Ascending aorta (tissue), 2 donors: ENCODE data around the gene IFRD1. TPM values are rescaled to one million over a fixed set of nuclear protein-coding genes. Genes with fewer than 3 reads are reported as not detected.

Experiments used
- DNase-seq, 2 donors: peaks; one replicate each; pipeline ENCODE4 v3.0.0-alpha.2; 2019; ENCODE audit warnings: low spot score in 2 of 2
- H3K27ac ChIP-seq, 2 donors: fragments of 200-600 bp; sonication (generic); one replicate each; pipeline ENCODE4 v1.5.1; 2016 to 2017; ENCODE audit warnings: mild to moderate bottlenecking in 1 of 2
- H3K27me3 ChIP-seq: fragments of 200-600 bp; sonication (generic); one replicate; pipeline ENCODE4 v1.5.1; 2017
- H3K36me3 ChIP-seq, 2 donors: fragments of 200-600 bp; sonication (generic); one replicate each; pipeline ENCODE4 v1.5.1; 2016
- H3K4me1 ChIP-seq, 2 donors: fragments of 200-600 bp; sonication (generic); one replicate each; pipeline ENCODE4 v1.5.1; 2016 to 2017; ENCODE audit warnings: mild to moderate bottlenecking in 1 of 2
- H3K4me3 ChIP-seq, 2 donors: fragments of 200-600 bp; sonication (generic); one replicate each; pipeline ENCODE4 v1.5.1; 2016 to 2017; ENCODE audit warnings: mild to moderate bottlenecking in 1 of 2
- H3K9me3 ChIP-seq, 2 donors: fragments of 200-600 bp; sonication (generic); one replicate each; pipeline ENCODE4 v1.5.1; 2016
- intact Hi-C: fragments of 100-400 bp; cut with DNase I; formaldehyde crosslinking; loops from one replicate; pipeline ENCODE4 v1.15.1; 2023
- total RNA-seq: library from RNA; depleted of rRNA; stranded (reverse); fragments of >200 nt; gene quantifications from one replicate; pipeline ENCODE4 v1.1.0, GENCODE V29; 2016
- TF ChIP-seq, protein P1 (sequence below), 3 experiments: fragments of 200-600 bp in 2 of 3; fragments of 450-650 bp in 1 of 3; sonication (generic) in 2 of 3; IDR thresholded peaks; one replicate each; pipeline ENCODE4 v1.5.1; 2016 to 2019; ENCODE audit warnings: antibody characterized with exemption in 3 of 3, mild to moderate bottlenecking in 1 of 3, moderate library complexity in 1 of 3

Gene IFRD1
- total RNA-seq, 1 donor from 2014 or later = 35.1 TPM

DNA sequence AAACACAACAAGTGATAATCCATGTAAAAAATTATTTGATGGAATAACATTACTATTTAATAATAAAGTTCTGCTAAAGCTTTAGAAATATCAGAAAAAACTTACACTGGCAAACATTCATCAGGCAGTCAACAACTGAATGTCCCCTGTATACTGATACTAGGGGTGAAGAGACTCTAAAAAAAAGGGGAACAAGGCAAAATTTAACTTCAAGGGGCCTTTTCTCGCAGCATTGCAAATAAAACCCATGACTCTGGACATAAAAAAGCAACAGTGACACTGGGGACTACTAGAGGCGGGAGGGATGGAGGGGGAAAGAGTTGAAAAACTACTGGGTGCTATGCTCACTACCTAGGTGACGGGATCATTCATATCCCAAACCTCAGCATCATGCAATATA, 5.8 kb upstream of the IFRD1 start:
- TF ChIP-seq, protein P1, sequence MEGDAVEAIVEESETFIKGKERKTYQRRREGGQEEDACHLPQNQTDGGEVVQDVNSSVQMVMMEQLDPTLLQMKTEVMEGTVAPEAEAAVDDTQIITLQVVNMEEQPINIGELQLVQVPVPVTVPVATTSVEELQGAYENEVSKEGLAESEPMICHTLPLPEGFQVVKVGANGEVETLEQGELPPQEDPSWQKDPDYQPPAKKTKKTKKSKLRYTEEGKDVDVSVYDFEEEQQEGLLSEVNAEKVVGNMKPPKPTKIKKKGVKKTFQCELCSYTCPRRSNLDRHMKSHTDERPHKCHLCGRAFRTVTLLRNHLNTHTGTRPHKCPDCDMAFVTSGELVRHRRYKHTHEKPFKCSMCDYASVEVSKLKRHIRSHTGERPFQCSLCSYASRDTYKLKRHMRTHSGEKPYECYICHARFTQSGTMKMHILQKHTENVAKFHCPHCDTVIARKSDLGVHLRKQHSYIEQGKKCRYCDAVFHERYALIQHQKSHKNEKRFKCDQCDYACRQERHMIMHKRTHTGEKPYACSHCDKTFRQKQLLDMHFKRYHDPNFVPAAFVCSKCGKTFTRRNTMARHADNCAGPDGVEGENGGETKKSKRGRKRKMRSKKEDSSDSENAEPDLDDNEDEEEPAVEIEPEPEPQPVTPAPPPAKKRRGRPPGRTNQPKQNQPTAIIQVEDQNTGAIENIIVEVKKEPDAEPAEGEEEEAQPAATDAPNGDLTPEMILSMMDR (IDR thresholded peaks at IDR 0.05) = no peak
- no peak for DNase-seq

DNA sequence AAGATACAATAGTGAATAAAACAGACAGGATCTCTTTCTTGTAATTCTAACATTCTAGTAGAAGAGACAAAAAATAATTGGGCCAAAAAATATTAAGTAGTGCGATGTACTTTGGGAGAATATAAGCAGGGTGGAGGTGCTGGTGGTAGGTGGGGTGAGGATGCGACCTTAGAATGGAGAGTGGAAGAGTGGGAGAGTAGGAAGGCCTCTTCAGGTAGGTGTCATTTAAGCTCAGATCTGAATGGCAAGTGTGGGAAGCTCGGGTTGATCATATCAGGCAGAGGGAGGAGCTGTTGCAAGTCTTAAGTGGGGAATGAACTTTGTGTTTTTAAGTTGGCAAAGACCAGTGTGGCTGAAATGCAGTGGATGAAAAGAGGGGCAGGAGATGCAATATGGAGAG, 3.8 kb upstream of the IFRD1 start:
- no peaks in the 10 kb centered on the region for H3K36me3 ChIP-seq
- H3K27ac ChIP-seq = no peak overlapping the region
- H3K27me3 ChIP-seq = no peaks in the 10 kb centered on the region
- DNase-seq = no peak
- intact Hi-C loops = no loop called here
- TF ChIP-seq, protein P1 (IDR thresholded peaks at IDR 0.05) = no peak
- H3K4me3 ChIP-seq = no peak overlapping the region
- no peaks in the 10 kb centered on the region for H3K9me3 ChIP-seq
- no peaks in the 10 kb centered on the region for H3K4me1 ChIP-seq

More for the DNA sequence above, 5.8 kb upstream of the IFRD1 start:
- no peaks in the 10 kb centered on the region for H3K27me3 ChIP-seq
- no peak overlapping the region for H3K4me3 ChIP-seq
- intact Hi-C loops = no loop called here
- no peaks in the 10 kb centered on the region for H3K36me3 ChIP-seq
- no peaks in the 10 kb centered on the region for H3K9me3 ChIP-seq
- no peak overlapping the region for H3K27ac ChIP-seq
- H3K4me1 ChIP-seq = no peaks in the 10 kb centered on the region

DNA sequence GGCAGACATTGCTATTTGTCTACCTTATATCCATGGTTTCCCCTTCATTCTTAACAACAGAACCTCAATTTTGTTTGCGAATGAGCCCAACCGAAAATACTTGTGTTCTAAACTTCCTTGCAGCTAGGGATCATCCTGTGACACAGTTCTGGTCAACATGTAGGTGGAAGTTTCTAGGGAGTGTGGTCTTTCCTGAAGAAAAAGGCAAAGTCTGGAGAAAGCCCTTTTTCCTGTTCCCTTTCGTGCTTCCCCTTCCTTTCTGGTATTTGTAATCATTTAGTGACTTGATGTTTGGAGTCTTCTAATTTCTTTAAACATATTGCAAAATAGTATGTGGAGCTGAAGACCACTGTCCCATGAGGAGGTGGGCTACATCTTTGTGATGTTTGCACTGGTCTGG, 2.9 kb upstream of the IFRD1 start:
- Histone ChIP-seq H3K36me3 (no peaks in the 10 kb centered on the region), H3K9me3 (no peaks in the 10 kb centered on the region), H3K27ac (no peak overlapping the region), H3K27me3 (no peaks in the 10 kb centered on the region), H3K4me3 (no peak overlapping the region), H3K4me1 (no peaks in the 10 kb centered on the region)
- TF ChIP-seq, protein P1 (IDR thresholded peaks at IDR 0.05) = no peak
- intact Hi-C loops = no loop called here
- no peak for DNase-seq

DNA sequence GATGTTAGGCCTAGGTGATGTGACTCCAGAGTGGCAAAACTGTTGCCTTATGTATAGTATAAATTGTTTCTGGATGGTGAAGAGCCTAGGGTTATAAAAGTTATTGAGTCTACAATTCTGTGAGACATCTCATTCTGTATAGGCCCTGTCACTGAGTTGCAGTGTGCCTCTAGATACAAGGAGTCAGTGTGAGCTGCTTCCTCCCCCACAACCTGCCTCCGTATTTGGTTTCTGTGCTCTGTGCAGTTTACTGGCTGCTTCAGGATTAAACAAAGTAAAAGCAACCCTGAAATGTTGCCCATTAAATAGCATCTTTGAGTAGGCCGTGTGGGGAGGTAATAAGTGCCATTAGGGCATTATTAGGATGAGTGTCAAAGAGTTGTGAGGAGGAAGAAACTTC, 1.9 kb upstream of the IFRD1 start:
- no peak for DNase-seq
- no peaks in the 10 kb centered on the region for H3K27me3 ChIP-seq
- TF ChIP-seq, protein P1 (IDR thresholded peaks at IDR 0.05) = no peak
- H3K4me1 ChIP-seq = no peaks in the 10 kb centered on the region
- H3K4me3 ChIP-seq = no peak overlapping the region
- intact Hi-C loops = no loop called here
- H3K36me3 ChIP-seq = no peaks in the 10 kb centered on the region
- peak overlapping the region in 1 of 2 donors; percentile 4 for H3K27ac ChIP-seq
- H3K9me3 ChIP-seq = no peaks in the 10 kb centered on the region

DNA sequence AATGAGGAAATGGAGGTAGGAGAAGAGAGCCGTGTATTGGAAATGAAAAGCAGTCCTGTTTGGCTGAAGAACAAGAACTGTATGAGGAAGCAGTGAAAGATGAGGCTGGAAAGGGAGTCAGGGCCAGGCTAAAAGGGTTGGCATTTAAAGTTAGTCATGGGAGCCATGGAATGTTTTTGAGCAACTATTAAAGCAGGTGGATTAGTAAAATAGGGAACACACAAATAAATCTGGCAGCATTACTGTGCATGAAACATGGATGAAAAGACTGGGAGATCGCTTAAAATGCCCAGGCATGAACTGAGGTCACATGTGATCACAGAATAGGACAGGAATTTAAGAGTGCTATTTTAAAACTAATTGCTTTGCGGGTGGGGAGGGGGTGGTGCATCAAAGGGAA, 1.4 kb upstream of the IFRD1 start:
- Histone ChIP-seq H3K27me3 (no peaks in the 10 kb centered on the region), H3K27ac (peak overlapping the region in 1 of 2 donors; percentile 4), H3K9me3 (no peaks in the 10 kb centered on the region), H3K4me3 (no peak overlapping the region), H3K4me1 (no peaks in the 10 kb centered on the region), H3K36me3 (no peaks in the 10 kb centered on the region)
- no peak for DNase-seq
- intact Hi-C loops = no loop called here
- TF ChIP-seq, protein P1 (IDR thresholded peaks at IDR 0.05) = no peak

DNA sequence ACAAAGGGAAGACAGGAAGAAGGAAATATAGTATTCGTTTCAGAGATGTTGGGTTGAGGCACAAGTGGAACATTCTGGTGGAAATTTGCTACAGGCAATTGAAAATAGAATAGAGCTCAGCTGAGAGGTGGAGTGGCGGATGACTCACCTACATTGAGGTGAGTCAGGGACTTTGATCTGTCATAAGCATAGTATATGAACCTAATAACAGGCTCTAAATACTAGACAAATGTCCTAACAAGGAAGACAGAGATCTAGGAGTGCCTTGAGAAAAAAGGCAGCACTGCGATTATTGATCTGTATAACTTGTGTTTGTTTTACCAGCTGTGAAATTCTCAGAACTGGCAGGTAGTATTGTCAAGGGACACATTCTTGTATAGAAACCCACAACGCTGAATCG, 907 bp upstream of the IFRD1 start:
- intact Hi-C loops = no loop called here
- TF ChIP-seq, protein P1 (IDR thresholded peaks at IDR 0.05) = no peak
- peak overlapping the region in 1 of 2 donors; percentile 99 for H3K27ac ChIP-seq

More for the DNA sequence above, 907 bp upstream of the IFRD1 start:
- no peak for DNase-seq
- no peaks in the 10 kb centered on the region for H3K27me3 ChIP-seq
- no peaks in the 10 kb centered on the region for H3K9me3 ChIP-seq
- H3K36me3 ChIP-seq = no peaks in the 10 kb centered on the region
- H3K4me3 ChIP-seq = peak overlapping the region; percentile 78 to 96
- peaks cover 0 to 4% of the 10 kb centered on the region in 2 donors for H3K4me1 ChIP-seq
